ENCODE results near the gene IPO5.
"Not testable (repeated sequence)": the region's sequence is repeated elsewhere in the genome, so short reads cannot be mapped to it uniquely, and the experiment has no call there.

The IPO5 gene

DNA sequence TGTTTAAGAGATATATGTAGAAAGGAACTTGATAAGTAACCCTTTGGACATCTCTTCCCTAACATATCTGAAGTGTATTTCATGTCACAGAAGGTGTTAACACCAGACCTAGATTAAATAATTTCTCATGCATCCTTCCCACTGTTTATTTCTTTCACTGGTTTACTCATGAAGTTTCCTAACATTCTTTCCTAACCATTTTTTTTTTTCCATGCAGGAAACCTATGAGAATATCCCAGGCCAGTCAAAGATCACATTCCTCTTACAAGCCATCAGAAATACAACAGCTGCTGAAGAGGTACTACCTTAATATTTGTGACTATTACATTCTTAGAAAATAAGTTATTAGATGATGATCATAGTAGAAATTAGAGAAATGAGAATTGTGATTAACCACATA lies 28.8 kb downstream of the IPO5 start:
- Histone ChIP-seq H3K27me3 (ENCODE audit: insufficient read depth, low read length, poor library complexity) (no peaks in the 10 kb centered on the region), H3K4me3 (ENCODE audit: low read depth in 1 of 2, low read length in 2 of 2) (no peak overlapping the region), H3K9ac (ENCODE audit: low read depth, low read length) (no peak overlapping the region), H2AFZ (ENCODE audit: low read depth, low read length) (no peak overlapping the region), H3K79me2 (ENCODE audit: insufficient read depth, low read length) (peaks cover 70% of the 10 kb centered on the region), H3K4me1 (ENCODE audit: insufficient read depth, low read length) (peaks cover 30% of the 10 kb centered on the region), H4K20me1 (ENCODE audit: insufficient read depth, low read length) (peaks cover 46% of the 10 kb centered on the region; the same call in 1 of the 2 replicates), H3K9me3 (ENCODE audit: insufficient read depth, low read length, severe bottlenecking) (no peaks in the 10 kb centered on the region), H3K27ac (ENCODE audit: low read length) (no peak overlapping the region), H3K36me3 (ENCODE audit: insufficient read depth, low read length) (peaks cover 62% of the 10 kb centered on the region), H3K4me2 (ENCODE audit: insufficient read depth, low read length) (0 out of 2 replicates have a peak overlapping the region, but pooled peaks have one; percentile 41)
- no peak for DNase-seq
- no peak for TF ChIP-seq EZH2 (IDR thresholded peaks at IDR 0.05; ENCODE audit: borderline replicate concordance, low read depth, low read length, severe bottlenecking)
- TF ChIP-seq, protein P1, sequence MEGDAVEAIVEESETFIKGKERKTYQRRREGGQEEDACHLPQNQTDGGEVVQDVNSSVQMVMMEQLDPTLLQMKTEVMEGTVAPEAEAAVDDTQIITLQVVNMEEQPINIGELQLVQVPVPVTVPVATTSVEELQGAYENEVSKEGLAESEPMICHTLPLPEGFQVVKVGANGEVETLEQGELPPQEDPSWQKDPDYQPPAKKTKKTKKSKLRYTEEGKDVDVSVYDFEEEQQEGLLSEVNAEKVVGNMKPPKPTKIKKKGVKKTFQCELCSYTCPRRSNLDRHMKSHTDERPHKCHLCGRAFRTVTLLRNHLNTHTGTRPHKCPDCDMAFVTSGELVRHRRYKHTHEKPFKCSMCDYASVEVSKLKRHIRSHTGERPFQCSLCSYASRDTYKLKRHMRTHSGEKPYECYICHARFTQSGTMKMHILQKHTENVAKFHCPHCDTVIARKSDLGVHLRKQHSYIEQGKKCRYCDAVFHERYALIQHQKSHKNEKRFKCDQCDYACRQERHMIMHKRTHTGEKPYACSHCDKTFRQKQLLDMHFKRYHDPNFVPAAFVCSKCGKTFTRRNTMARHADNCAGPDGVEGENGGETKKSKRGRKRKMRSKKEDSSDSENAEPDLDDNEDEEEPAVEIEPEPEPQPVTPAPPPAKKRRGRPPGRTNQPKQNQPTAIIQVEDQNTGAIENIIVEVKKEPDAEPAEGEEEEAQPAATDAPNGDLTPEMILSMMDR (IDR thresholded peaks at IDR 0.05; ENCODE audit: borderline replicate concordance, extremely low read depth, low read length, poor library complexity, severe bottlenecking): no peak
- ATAC-seq (ENCODE audit: insufficient read depth, low read depth): no peak

DNA sequence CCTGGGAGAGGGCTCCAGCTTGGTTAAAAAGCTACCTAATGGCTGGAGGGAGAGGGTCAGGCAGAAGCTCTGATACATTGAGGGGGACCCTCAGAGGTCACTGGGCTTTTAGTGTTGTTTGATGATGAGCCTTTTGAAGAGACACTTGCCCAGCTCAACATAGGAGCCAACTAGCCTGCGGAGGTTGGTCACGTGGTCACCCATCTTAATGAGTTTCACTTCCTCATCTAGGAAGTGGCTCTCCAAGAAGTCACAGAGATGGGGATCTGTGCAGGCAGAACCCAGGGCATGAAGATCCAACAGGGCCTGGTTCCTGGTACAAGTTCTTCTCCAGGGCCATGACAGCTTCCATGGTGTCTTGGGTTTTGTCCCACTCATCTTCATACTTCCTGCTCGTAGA lies 33.4 kb downstream of the IPO5 start:
- Histone ChIP-seq H3K4me3 (ENCODE audit: low read depth in 1 of 2, low read length in 2 of 2) (no peak overlapping the region), H3K9ac (ENCODE audit: low read depth, low read length) (no peak overlapping the region), H4K20me1 (ENCODE audit: insufficient read depth, low read length) (peaks cover 9% of the 10 kb centered on the region; the same call in 1 of the 2 replicates), H3K4me1 (ENCODE audit: insufficient read depth, low read length) (no peaks in the 10 kb centered on the region), H3K79me2 (ENCODE audit: insufficient read depth, low read length) (peaks cover 25% of the 10 kb centered on the region), H3K27me3 (ENCODE audit: insufficient read depth, low read length, poor library complexity) (no peaks in the 10 kb centered on the region), H3K36me3 (ENCODE audit: insufficient read depth, low read length) (peaks cover 92% of the 10 kb centered on the region), H3K4me2 (ENCODE audit: insufficient read depth, low read length) (no peak overlapping the region), H3K27ac (ENCODE audit: low read length) (no peak overlapping the region), H3K9me3 (ENCODE audit: insufficient read depth, low read length, severe bottlenecking) (no peaks in the 10 kb centered on the region), H2AFZ (ENCODE audit: low read depth, low read length) (no peak overlapping the region)
- no peak for DNase-seq
- TF ChIP-seq, protein P1 (IDR thresholded peaks at IDR 0.05; ENCODE audit: borderline replicate concordance, extremely low read depth, low read length, poor library complexity, severe bottlenecking): no peak
- no peak for TF ChIP-seq EZH2 (IDR thresholded peaks at IDR 0.05; ENCODE audit: borderline replicate concordance, low read depth, low read length, severe bottlenecking)
- ATAC-seq (ENCODE audit: insufficient read depth, low read depth): no peak

DNA sequence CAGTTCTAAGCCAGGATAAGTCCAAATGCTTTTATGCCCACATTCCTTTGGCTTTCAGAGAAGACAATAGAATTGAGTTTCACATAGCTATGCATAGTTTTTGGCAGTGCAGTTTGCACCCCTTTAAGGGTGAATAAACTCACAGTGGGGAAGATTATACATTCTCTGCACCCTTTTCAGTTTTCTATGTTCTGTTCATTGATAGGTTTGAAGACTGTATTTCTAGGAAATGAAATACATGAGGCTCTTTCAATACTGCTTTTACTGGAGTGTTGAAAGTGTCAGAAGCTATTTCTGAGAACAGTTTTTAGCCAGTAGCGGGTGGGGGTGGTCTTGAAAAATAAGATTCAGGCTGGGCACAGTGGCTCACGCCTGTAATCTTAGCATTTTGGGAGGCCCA lies 46.2 kb downstream of the IPO5 start:
- Histone ChIP-seq H3K36me3 (ENCODE audit: insufficient read depth, low read length) (peaks cover 89% of the 10 kb centered on the region), H3K79me2 (ENCODE audit: insufficient read depth, low read length) (no peaks in the 10 kb centered on the region), H3K4me2 (ENCODE audit: insufficient read depth, low read length) (no peak overlapping the region), H3K27me3 (ENCODE audit: insufficient read depth, low read length, poor library complexity) (no peaks in the 10 kb centered on the region), H4K20me1 (ENCODE audit: insufficient read depth, low read length) (peaks cover 7% of the 10 kb centered on the region; the same call in 1 of the 2 replicates), H3K9me3 (ENCODE audit: insufficient read depth, low read length, severe bottlenecking) (no peaks in the 10 kb centered on the region), H3K4me3 (ENCODE audit: low read depth in 1 of 2, low read length in 2 of 2) (no peak overlapping the region), H3K9ac (ENCODE audit: low read depth, low read length) (no peak overlapping the region), H3K4me1 (ENCODE audit: insufficient read depth, low read length) (no peaks in the 10 kb centered on the region), H3K27ac (ENCODE audit: low read length) (no peak overlapping the region), H2AFZ (ENCODE audit: low read depth, low read length) (no peak overlapping the region)
- no peak for DNase-seq
- ATAC-seq (ENCODE audit: insufficient read depth, low read depth): no peak
- TF ChIP-seq, protein P1 (IDR thresholded peaks at IDR 0.05; ENCODE audit: borderline replicate concordance, extremely low read depth, low read length, poor library complexity, severe bottlenecking): no peak
- no peak for TF ChIP-seq EZH2 (IDR thresholded peaks at IDR 0.05; ENCODE audit: borderline replicate concordance, low read depth, low read length, severe bottlenecking)

DNA sequence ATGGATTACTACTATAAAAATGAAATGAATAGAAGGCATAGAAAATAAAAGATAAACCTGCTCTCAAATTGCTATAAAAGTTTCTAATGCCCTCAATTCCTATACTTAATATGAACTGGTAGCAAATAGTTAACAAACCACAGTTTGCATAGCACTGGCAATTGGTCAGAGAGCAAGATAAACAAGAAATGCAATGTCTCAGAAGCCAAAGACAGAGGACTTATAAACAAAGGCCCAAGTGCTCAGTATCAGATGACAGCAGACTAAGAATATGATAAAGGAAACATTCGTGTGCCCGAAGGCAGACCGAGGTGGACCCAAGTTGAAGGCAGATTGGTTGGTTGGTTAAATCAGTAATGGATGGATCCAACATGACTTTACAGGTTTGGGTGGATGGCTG lies 50.6 kb downstream of the IPO5 start:
- Histone ChIP-seq H2AFZ (ENCODE audit: low read depth, low read length) (no peak overlapping the region), H3K9ac (ENCODE audit: low read depth, low read length) (no peak overlapping the region), H3K4me2 (ENCODE audit: insufficient read depth, low read length) (no peak overlapping the region), H3K9me3 (ENCODE audit: insufficient read depth, low read length, severe bottlenecking) (no peaks in the 10 kb centered on the region), H3K36me3 (ENCODE audit: insufficient read depth, low read length) (peaks cover 90% of the 10 kb centered on the region), H3K79me2 (ENCODE audit: insufficient read depth, low read length) (no peaks in the 10 kb centered on the region), H3K27ac (ENCODE audit: low read length) (no peak overlapping the region), H3K27me3 (ENCODE audit: insufficient read depth, low read length, poor library complexity) (no peaks in the 10 kb centered on the region), H3K4me1 (ENCODE audit: insufficient read depth, low read length) (no peaks in the 10 kb centered on the region), H4K20me1 (ENCODE audit: insufficient read depth, low read length) (peaks cover 4% of the 10 kb centered on the region; the same call in 1 of the 2 replicates), H3K4me3 (ENCODE audit: low read depth in 1 of 2, low read length in 2 of 2) (no peak overlapping the region)
- TF ChIP-seq, protein P1 (IDR thresholded peaks at IDR 0.05; ENCODE audit: borderline replicate concordance, extremely low read depth, low read length, poor library complexity, severe bottlenecking): no peak
- no peak for TF ChIP-seq EZH2 (IDR thresholded peaks at IDR 0.05; ENCODE audit: borderline replicate concordance, low read depth, low read length, severe bottlenecking)
- DNase-seq (no peak), ATAC-seq (ENCODE audit: insufficient read depth, low read depth) (no peak)

DNA sequence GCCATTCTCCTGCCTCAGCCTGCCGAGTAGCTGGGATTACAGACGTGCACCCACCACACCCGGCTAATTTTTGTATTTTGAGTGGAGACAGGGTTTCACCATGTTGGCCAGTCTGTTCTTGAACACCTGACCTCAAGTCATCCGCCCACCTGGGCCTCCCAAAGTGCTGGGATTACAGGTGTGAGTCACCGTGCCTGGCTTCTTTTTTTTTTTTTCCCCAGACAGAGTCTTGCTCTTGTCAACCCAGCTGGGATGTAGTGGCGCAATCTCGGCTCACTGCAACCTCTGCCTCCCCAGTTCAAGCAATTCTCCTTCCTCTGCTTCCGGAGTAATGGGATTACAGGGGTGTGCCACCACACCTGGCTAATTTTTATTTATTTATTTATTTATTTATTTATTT lies 51.5 kb downstream of the IPO5 start:
- not testable (repeated sequence) for H3K4me1 ChIP-seq (ENCODE audit: insufficient read depth, low read length); H3K27ac ChIP-seq (ENCODE audit: low read length); ATAC-seq (ENCODE audit: insufficient read depth, low read depth); H2AFZ ChIP-seq (ENCODE audit: low read depth, low read length); H3K79me2 ChIP-seq (ENCODE audit: insufficient read depth, low read length); H4K20me1 ChIP-seq (ENCODE audit: insufficient read depth, low read length); H3K27me3 ChIP-seq (ENCODE audit: insufficient read depth, low read length, poor library complexity); H3K4me2 ChIP-seq (ENCODE audit: insufficient read depth, low read length); H3K9me3 ChIP-seq (ENCODE audit: insufficient read depth, low read length, severe bottlenecking); H3K4me3 ChIP-seq (ENCODE audit: low read depth in 1 of 2, low read length in 2 of 2); DNase-seq; H3K9ac ChIP-seq (ENCODE audit: low read depth, low read length)
- peaks cover 93% of the 10 kb centered on the region for H3K36me3 ChIP-seq (ENCODE audit: insufficient read depth, low read length)
